Measurements from ENCODE around the gene HOXC5. TPM values are rescaled to one million over a fixed set of nuclear protein-coding genes. Genes with fewer than 3 reads are reported as not detected.
A peak's percentile ranks its signal among the peaks of the same experiment; 100 is the strongest.

The HOXC5 gene
- total RNA-seq, 1 donor from 2014 or later, result 28.7 TPM

GRCh38 chr12:53994264-53995001 lies 38.4 kb upstream of the HOXC5 start:
- H3K4me3 Mint-ChIP-seq, result peak overlapping the region; percentile 57
- TF ChIP-seq CTCF (IDR thresholded peaks at IDR 0.05; ENCODE audit: unreplicated experiment), result no peak
- no peaks in the 10 kb centered on the region for H3K9me3 Mint-ChIP-seq
- H3K36me3 Mint-ChIP-seq, result no peaks in the 10 kb centered on the region
- no peak for DNase-seq (ENCODE audit: low spot score in 2 of 2, unreplicated experiment in 2 of 2)
- H3K4me1 Mint-ChIP-seq, result peaks cover 22% of the 10 kb centered on the region
- no peak overlapping the region for H3K27ac Mint-ChIP-seq
- peaks cover 100% of the 10 kb centered on the region for H3K27me3 Mint-ChIP-seq (ENCODE audit: low read depth)

- peaks cover 100% of the 10 kb centered on the region for H3K27me3 Mint-ChIP-seq (ENCODE audit: low read depth)
- peaks cover 22% of the 10 kb centered on the region for H3K4me1 Mint-ChIP-seq
- H3K36me3 Mint-ChIP-seq, result no peaks in the 10 kb centered on the region
- H3K9me3 Mint-ChIP-seq, result no peaks in the 10 kb centered on the region
- H3K4me3 Mint-ChIP-seq, result peak overlapping the region; percentile 56
- DNase-seq (ENCODE audit: low spot score in 2 of 2, unreplicated experiment in 2 of 2), result no peak
- TF ChIP-seq CTCF (IDR thresholded peaks at IDR 0.05; ENCODE audit: unreplicated experiment), result no peak
- no peak overlapping the region for H3K27ac Mint-ChIP-seq
These were observed 37.9 kb upstream of the HOXC5 start for GRCh38 chr12:53995002-53995377.

GRCh38 chr12:53995378-53996239 lies 37.2 kb upstream of the HOXC5 start:
- no peaks in the 10 kb centered on the region for H3K36me3 Mint-ChIP-seq
- DNase-seq (ENCODE audit: low spot score in 2 of 2, unreplicated experiment in 2 of 2), result no peak
- H3K4me3 Mint-ChIP-seq, result peak overlapping the region; percentile 56
- no peaks in the 10 kb centered on the region for H3K9me3 Mint-ChIP-seq
- TF ChIP-seq CTCF (IDR thresholded peaks at IDR 0.05; ENCODE audit: unreplicated experiment), result no peak
- peaks cover 22% of the 10 kb centered on the region for H3K4me1 Mint-ChIP-seq
- H3K27ac Mint-ChIP-seq, result no peak overlapping the region
- peaks cover 100% of the 10 kb centered on the region for H3K27me3 Mint-ChIP-seq (ENCODE audit: low read depth)

GRCh38 chr12:53996240-53997203 lies 36.3 kb upstream of the HOXC5 start:
- no peak overlapping the region for H3K27ac Mint-ChIP-seq
- no peak overlapping the region for H3K4me3 Mint-ChIP-seq

More at GRCh38 chr12:53996240-53997203, 36.3 kb upstream of the HOXC5 start:
- no peak for DNase-seq (ENCODE audit: low spot score in 2 of 2, unreplicated experiment in 2 of 2)
- Mint-ChIP-seq H3K36me3 (no peaks in the 10 kb centered on the region), H3K4me1 (peaks cover 22% of the 10 kb centered on the region), H3K27me3 (ENCODE audit: low read depth) (peaks cover 100% of the 10 kb centered on the region), H3K9me3 (no peaks in the 10 kb centered on the region)
- no peak for TF ChIP-seq CTCF (IDR thresholded peaks at IDR 0.05; ENCODE audit: unreplicated experiment)

All from mesothelial cell of epicardium (in vitro differentiated cells).